Testis (tissue), 3 donors: ENCODE results near the gene HPD. TPM values are rescaled to one million over a fixed set of nuclear protein-coding genes. Genes with fewer than 3 reads are reported as not detected.
"Not testable (repeated sequence)": the region's sequence is repeated elsewhere in the genome, so short reads cannot be mapped to it uniquely, and the experiment has no call there.

Experiments used
- DNase-seq: peaks from one replicate; pipeline ENCODE4 v3.0.0-alpha.2; 2019
- H3K27ac ChIP-seq, 2 donors: fragments of 200-600 bp; sonication (generic); one replicate each; pipeline ENCODE4 v1.5.1; 2019
- H3K27me3 ChIP-seq: fragments of 200-600 bp; sonication (generic); one replicate; pipeline ENCODE4 v1.5.1; 2019
- H3K36me3 ChIP-seq: fragments of 200-600 bp; sonication (generic); one replicate; pipeline ENCODE4 v1.5.1; 2017; ENCODE audit warnings: low read depth; ENCODE audit errors: missing control alignments
- H3K4me1 ChIP-seq: fragments of 200-600 bp; sonication (generic); one replicate; pipeline ENCODE4 v1.5.1; 2019
- H3K4me3 ChIP-seq, 2 donors: fragments of 200-600 bp; sonication (generic); one replicate each; pipeline ENCODE4 v1.5.1; 2017 to 2019
- H3K9me3 ChIP-seq: fragments of 200-600 bp; sonication (generic); one replicate; pipeline ENCODE4 v1.5.1; 2017
- POLR2A ChIP-seq: fragments of 450-650 bp; IDR thresholded peaks from one replicate; pipeline ENCODE4 v1.6.1; 2017; ENCODE audit warnings: antibody characterized with exemption, mild to moderate bottlenecking, moderate library complexity
- WGBS, 2 donors: methylation state at CpG; one replicate each; pipeline ENCODE4 v1.1.5; 2018; 5-methylcytosine and 5-hydroxymethylcytosine counted together
- intact Hi-C: fragments of 100-400 bp; cut with DNase I; formaldehyde crosslinking; loops from one replicate; pipeline ENCODE4 v1.15.1; 2023; ENCODE audit warnings: low total_unique reads
- polyA plus RNA-seq: library from polyadenylated mRNA; stranded (reverse); fragments of 350-450 nt; fragmentation: Illumina TruSeq; extraction: RNeasy Lipid Tissue Mini Kit (QIAGEN cat#74804); gene quantifications from one replicate; pipeline ENCODE4 v1.2.3, GENCODE V29; 2014; ENCODE audit warnings: low read depth, low replicate concordance; ENCODE audit not compliant: insufficient read depth
- total RNA-seq, 2 donors: library from RNA; depleted of rRNA; stranded (reverse); fragments of >200 nt; gene quantifications; one replicate each; pipeline ENCODE4 v1.2.3, GENCODE V29; 2016
- TF ChIP-seq, protein P1 (sequence below), 3 experiments: fragments of 450-650 bp in 2 of 3; fragments of 200-600 bp in 1 of 3; sonication (generic) in 1 of 3; IDR thresholded peaks; one replicate each; pipeline ENCODE4 v1.5.1; 2016 to 2019; ENCODE audit warnings: antibody characterized with exemption in 3 of 3, mild to moderate bottlenecking in 2 of 3, moderate library complexity in 1 of 3

The HPD gene
- total and polyA plus RNA-seq, 3 donors from 2014 or later, result 5.9 to 11.6 (median 10.6) TPM

DNA sequence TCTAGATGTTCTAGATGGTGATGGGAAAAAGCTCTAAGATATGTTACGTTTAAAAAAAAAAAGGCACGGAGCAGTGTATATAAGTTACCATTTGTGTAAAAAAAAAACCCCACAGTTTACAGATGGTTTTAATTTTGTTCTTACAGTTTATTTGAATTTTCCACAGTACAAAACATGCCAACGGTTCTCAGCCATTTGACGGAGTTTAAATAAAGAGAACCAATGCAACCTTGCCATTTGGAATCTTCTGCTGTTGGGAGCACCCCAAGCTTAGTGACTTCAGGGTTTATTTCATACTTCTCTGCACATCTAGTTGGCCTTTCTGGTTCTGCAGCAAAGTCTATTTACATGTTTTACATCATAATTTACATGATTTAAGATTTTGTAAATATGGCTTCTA, 7.7 kb upstream of the HPD start:
- no peak for DNase-seq
- TF ChIP-seq, protein P1, sequence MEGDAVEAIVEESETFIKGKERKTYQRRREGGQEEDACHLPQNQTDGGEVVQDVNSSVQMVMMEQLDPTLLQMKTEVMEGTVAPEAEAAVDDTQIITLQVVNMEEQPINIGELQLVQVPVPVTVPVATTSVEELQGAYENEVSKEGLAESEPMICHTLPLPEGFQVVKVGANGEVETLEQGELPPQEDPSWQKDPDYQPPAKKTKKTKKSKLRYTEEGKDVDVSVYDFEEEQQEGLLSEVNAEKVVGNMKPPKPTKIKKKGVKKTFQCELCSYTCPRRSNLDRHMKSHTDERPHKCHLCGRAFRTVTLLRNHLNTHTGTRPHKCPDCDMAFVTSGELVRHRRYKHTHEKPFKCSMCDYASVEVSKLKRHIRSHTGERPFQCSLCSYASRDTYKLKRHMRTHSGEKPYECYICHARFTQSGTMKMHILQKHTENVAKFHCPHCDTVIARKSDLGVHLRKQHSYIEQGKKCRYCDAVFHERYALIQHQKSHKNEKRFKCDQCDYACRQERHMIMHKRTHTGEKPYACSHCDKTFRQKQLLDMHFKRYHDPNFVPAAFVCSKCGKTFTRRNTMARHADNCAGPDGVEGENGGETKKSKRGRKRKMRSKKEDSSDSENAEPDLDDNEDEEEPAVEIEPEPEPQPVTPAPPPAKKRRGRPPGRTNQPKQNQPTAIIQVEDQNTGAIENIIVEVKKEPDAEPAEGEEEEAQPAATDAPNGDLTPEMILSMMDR (IDR thresholded peaks at IDR 0.05), result no peak
- no peak for TF ChIP-seq POLR2A
- WGBS, 2 donors, result 75% methylated on average over 4 of the region's 4 CpGs
- H3K4me1 ChIP-seq, result no peaks in the 10 kb centered on the region
- no peaks in the 10 kb centered on the region for H3K27me3 ChIP-seq
- H3K4me3 ChIP-seq, result no peak overlapping the region
- H3K27ac ChIP-seq, result no peak overlapping the region
- H3K9me3 ChIP-seq, result no peaks in the 10 kb centered on the region
- intact Hi-C loops, result no loop called here
- no peaks in the 10 kb centered on the region for H3K36me3 ChIP-seq

DNA sequence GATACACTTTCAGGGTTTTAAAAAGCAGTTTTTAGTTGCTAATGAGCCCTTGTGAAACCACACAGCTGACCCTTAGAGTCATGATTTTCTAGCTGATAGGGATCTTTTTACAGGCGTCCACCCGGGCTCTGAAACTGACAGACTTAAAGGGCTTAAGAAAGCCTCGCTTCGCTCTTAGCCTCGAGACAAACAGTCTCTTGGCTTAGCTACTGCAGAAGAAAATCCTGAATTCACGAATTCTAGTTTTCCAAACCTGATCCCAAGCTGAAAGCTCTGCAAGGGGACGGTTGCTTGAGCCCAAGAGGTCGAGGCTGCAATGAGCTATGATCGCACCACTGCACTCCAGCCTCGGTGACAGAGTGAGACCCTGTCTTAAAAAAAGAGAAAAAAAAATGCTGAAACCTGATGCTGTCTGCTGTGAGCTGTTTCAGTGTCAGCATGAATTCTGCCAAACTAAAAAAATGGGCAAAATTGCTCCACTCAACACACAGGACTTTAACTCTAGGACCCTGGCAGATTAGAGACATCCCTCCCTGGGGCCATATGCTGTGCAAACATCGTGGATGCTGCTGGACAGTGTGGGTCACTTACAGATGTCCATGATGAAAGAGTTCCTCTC, 3.1 kb upstream of the HPD start:
- no peak for DNase-seq
- Histone ChIP-seq H3K36me3 (no peaks in the 10 kb centered on the region), H3K27me3 (no peaks in the 10 kb centered on the region), H3K4me1 (peaks cover 20% of the 10 kb centered on the region), H3K27ac (peak overlapping the region in 1 of 2 donors; percentile 54), H3K4me3 (no peak overlapping the region), H3K9me3 (no peaks in the 10 kb centered on the region)
- no peak for TF ChIP-seq POLR2A
- TF ChIP-seq, protein P1 (IDR thresholded peaks at IDR 0.05), result no peak
- WGBS, 2 donors, result 40 to 54% methylated on average over 11 of the region's 11 CpGs
- intact Hi-C loops, result no loop called here

DNA sequence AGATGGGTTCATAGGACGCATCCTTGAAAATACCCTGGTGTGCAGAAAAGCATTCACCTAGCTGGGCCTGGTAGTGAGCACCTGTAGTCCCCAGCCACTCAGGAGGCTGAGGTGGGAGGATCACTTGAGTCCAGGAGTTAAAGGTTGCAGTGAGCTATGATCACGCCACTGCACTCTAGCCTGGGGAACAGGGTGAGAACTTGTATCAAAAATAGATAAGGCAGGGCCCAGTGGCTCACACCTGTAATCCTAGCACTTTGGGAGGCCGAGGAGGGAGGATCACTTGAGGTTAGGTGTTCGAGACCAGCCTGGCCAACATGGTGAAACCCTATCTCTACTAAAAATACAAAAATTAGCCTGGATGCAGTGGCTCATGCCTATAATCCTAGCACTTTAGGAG, 2.0 kb upstream of the HPD start:
- H3K9me3 ChIP-seq, H3K36me3 ChIP-seq, H3K27ac ChIP-seq, H3K27me3 ChIP-seq, DNase-seq, intact Hi-C loops, H3K4me3 ChIP-seq: not testable (repeated sequence)
- 91% methylated on average over 3 to 4 of the region's 4 CpGs for WGBS, 2 donors
- peaks cover 20% of the 10 kb centered on the region for H3K4me1 ChIP-seq

DNA sequence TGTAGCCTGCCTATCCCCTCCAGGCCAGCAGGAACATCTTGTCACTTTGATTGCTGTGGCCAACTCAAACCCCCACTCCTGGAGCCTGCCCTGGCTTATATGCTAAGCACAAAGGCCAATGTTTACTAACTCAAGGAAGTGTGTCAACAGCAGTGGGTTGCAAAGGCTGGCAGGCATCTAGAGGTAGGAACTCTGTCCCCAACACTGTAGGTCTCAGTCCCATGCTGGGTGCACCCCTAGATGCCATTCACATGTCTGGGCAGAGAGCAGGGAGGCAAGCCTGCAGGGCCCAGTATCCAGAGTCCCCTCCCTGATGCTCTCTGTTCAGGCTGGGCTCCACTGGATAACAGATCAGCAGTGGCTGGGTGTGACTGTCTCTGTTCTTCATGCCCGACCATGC, 1.6 kb upstream of the HPD start:
- no peaks in the 10 kb centered on the region for H3K27me3 ChIP-seq
- H3K36me3 ChIP-seq, result no peaks in the 10 kb centered on the region
- H3K4me3 ChIP-seq, result no peak overlapping the region
- TF ChIP-seq POLR2A, result no peak
- TF ChIP-seq, protein P1 (IDR thresholded peaks at IDR 0.05), result no peak
- peaks cover 20% of the 10 kb centered on the region for H3K4me1 ChIP-seq
- 92% methylated on average over 1 of the region's 1 CpG; no CpG with 5 or more reads in 1 of the 2 donors for WGBS, 2 donors
- intact Hi-C loops, result no loop called here
- no peak for DNase-seq
- H3K9me3 ChIP-seq, result no peaks in the 10 kb centered on the region
- no peak overlapping the region for H3K27ac ChIP-seq

DNA sequence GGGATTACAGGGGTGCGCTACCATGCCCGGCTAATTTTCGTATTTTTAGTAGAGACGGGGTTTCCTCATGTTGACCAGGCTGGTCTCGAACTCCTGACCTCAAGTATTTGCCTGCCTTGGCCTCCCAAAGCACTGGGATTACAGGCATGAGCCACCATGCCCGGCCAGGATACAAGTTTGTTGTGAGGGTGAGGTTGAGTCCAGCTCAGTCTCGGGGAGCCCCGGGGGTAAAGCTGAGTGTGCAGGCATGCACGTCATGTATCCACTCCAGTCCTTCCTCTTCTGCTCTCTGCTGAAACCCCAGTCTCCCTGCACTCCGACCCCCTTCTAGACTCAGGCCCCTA, 369 bp downstream of the HPD start:
- no peaks in the 10 kb centered on the region for H3K36me3 ChIP-seq
- no peak for DNase-seq
- intact Hi-C loops, result no loop called here
- peak overlapping the region; percentile 83 to 91 for H3K27ac ChIP-seq
- no peak for TF ChIP-seq POLR2A
- TF ChIP-seq, protein P1 (IDR thresholded peaks at IDR 0.05), result no peak
- no peak overlapping the region for H3K4me3 ChIP-seq
- peaks cover 20% of the 10 kb centered on the region for H3K4me1 ChIP-seq
- H3K9me3 ChIP-seq, result no peaks in the 10 kb centered on the region
- H3K27me3 ChIP-seq, result no peaks in the 10 kb centered on the region
- WGBS, 2 donors, result 87 to 91% methylated on average over 10 of the region's 10 CpGs
